Kidney capillary endothelial cell (primary cell): ENCODE data around the gene IFT80.

Experiments used
- DNase-seq: peaks from one replicate; pipeline ENCODE4 v3.0.0-alpha.2; 2018; ENCODE audit warnings: low spot score

The IFT80 gene

GRCh38 chr3:160400702-160401150 is 1.7 kb upstream of the IFT80 start:
- DNase-seq, result no peak

- peak; percentile 38 for DNase-seq
Observed at GRCh38 chr3:160400030-160400701, 1.1 kb upstream of the IFT80 start.

GRCh38 chr3:160398820-160399124 is 253 bp downstream of the IFT80 start:
- DNase-seq, result no peak

- DNase-seq, result no peak
Observed at GRCh38 chr3:160395297-160395696, 3.7 kb downstream of the IFT80 start.

- DNase-seq, result no peak
Observed at GRCh38 chr3:160394009-160394392, 5.0 kb downstream of the IFT80 start.

GRCh38 chr3:160393346-160394008 is 5.5 kb downstream of the IFT80 start:
- no peak for DNase-seq

- no peak for DNase-seq
Observed at GRCh38 chr3:160392798-160393197, 6.2 kb downstream of the IFT80 start.

- DNase-seq, result no peak
Observed at GRCh38 chr3:160390565-160391138, 8.4 kb downstream of the IFT80 start.

GRCh38 chr3:160384639-160385318 is 14.2 kb downstream of the IFT80 start:
- no peak for DNase-seq

- no peak for DNase-seq
Observed at GRCh38 chr3:160381470-160381869, 17.6 kb downstream of the IFT80 start.

- no peak for DNase-seq
Observed at GRCh38 chr3:160379628-160380214, 19.3 kb downstream of the IFT80 start.

- no peak for DNase-seq
Observed at GRCh38 chr3:160378331-160379109, 20.5 kb downstream of the IFT80 start.

- no peak for DNase-seq
Observed at GRCh38 chr3:160376681-160377080, 22.3 kb downstream of the IFT80 start.

- DNase-seq, result no peak
Observed at GRCh38 chr3:160374925-160375324, 24.1 kb downstream of the IFT80 start.

- no peak for DNase-seq
Observed at GRCh38 chr3:160374472-160374871, 24.6 kb downstream of the IFT80 start.

- DNase-seq, result no peak
Observed at GRCh38 chr3:160373655-160374054, 25.4 kb downstream of the IFT80 start.

GRCh38 chr3:160372780-160373179 is 26.2 kb downstream of the IFT80 start:
- DNase-seq, result no peak

GRCh38 chr3:160370987-160371857 is 27.8 kb downstream of the IFT80 start:
- no peak for DNase-seq

GRCh38 chr3:160369784-160370183 is 29.2 kb downstream of the IFT80 start:
- DNase-seq, result no peak

- DNase-seq, result no peak
Observed at GRCh38 chr3:160368804-160369203, 30.2 kb downstream of the IFT80 start.
